Activated T-cell treated with anti-CD3 and anti-CD28 coated beads, Interleukin-2, amount 50 U/mL, for 48 hours (primary cell): ENCODE measurements around the gene TMCO6.
A peak's percentile ranks its signal among the peaks of the same experiment; 100 is the strongest.
"Not testable (repeated sequence)": the region's sequence is repeated elsewhere in the genome, so short reads cannot be mapped to it uniquely, and the experiment has no call there.

Source experiments
- DNase-seq, 2 experiments: peaks; one replicate each; pipeline ENCODE4 v3.0.0-alpha.2; 2020

TMCO6 gene

GRCh38 chr5:140631036-140631417, 8.2 kb upstream of the TMCO6 start:
- DNase-seq = no peak

GRCh38 chr5:140631831-140632365, 7.4 kb upstream of the TMCO6 start:
- peak in 1 of 2 experiments; percentile 60 for DNase-seq

GRCh38 chr5:140632366-140633020, 6.8 kb upstream of the TMCO6 start:
- DNase-seq = peak; percentile 64 to 70

GRCh38 chr5:140633021-140633471, 6.2 kb upstream of the TMCO6 start, which contains the start of gene CD14:
CD14 (minus strand) TSS chr5:140633175; CDS start chr5:140633071, 104 bp downstream.
- DNase-seq = peak in 1 of 2 experiments; percentile 51

- no peak for DNase-seq
Measured at GRCh38 chr5:140633501-140633900, 5.8 kb upstream of the TMCO6 start.

- DNase-seq = no peak
Measured at GRCh38 chr5:140634103-140634502, 5.1 kb upstream of the TMCO6 start.

GRCh38 chr5:140635291-140636257, 3.7 kb upstream of the TMCO6 start:
- DNase-seq = peak in 1 of 2 experiments; percentile 33

GRCh38 chr5:140637371-140638100, 1.7 kb upstream of the TMCO6 start:
- no peak for DNase-seq

GRCh38 chr5:140638898-140639147, 428 bp upstream of the TMCO6 start:
- not testable (repeated sequence) for DNase-seq

GRCh38 chr5:140641716-140642115, 2.5 kb downstream of the TMCO6 start:
- no peak for DNase-seq

- DNase-seq = no peak
Measured at GRCh38 chr5:140642718-140643117, 3.5 kb downstream of the TMCO6 start.

GRCh38 chr5:140647042-140647419, 7.8 kb downstream of the TMCO6 start:
- DNase-seq = no peak

- no peak for DNase-seq
Measured at GRCh38 chr5:140658870-140659269, 19.6 kb downstream of the TMCO6 start.

- DNase-seq = not testable (repeated sequence)
Measured at GRCh38 chr5:140660371-140660770, 21.1 kb downstream of the TMCO6 start.

- DNase-seq = no peak
Measured at GRCh38 chr5:140664030-140664358, 24.7 kb downstream of the TMCO6 start.

GRCh38 chr5:140664359-140665119, 25.3 kb downstream of the TMCO6 start, which contains the start of gene WDR55:
WDR55 (plus strand) TSS chr5:140664904; CDS start chr5:140664913, 9 bp downstream.
- DNase-seq = peak; percentile 97 to 98

GRCh38 chr5:140671035-140671434, 31.8 kb downstream of the TMCO6 start:
- DNase-seq = not testable (repeated sequence)

GRCh38 chr5:140671472-140672125, 32.3 kb downstream of the TMCO6 start:
- no peak for DNase-seq

- no peak for DNase-seq
Measured at GRCh38 chr5:140672455-140673186, 33.4 kb downstream of the TMCO6 start.

- DNase-seq = peak in 1 of 2 experiments; percentile 23
Measured at GRCh38 chr5:140673187-140673976, 34.1 kb downstream of the TMCO6 start, which contains the start of gene DND1. DND1 (minus strand) TSS chr5:140673576; CDS start chr5:140673542, 34 bp downstream.
